Gastrocnemius medialis (tissue), 4 donors: ENCODE data around the gene CRK. TPM values are rescaled to one million over a fixed set of nuclear protein-coding genes. Genes with fewer than 3 reads are reported as not detected.

ENCODE experiments used
- ATAC-seq, 2 donors: fragments of 150-250 bp; one replicate each; pipeline ENCODE4 v1.9.1; 2016
- DNase-seq, 2 donors: peaks; one replicate each; pipeline ENCODE4 v3.0.0-alpha.2; 2019
- H3K27ac ChIP-seq, 4 donors: fragments of 200-600 bp; sonication (generic); 1 replicate in 1 of 4; 2 replicates in 3 of 4; pipeline ENCODE4 v1.5.1; 2016 to 2018; ENCODE audit warnings: mild to moderate bottlenecking in 2 of 4, moderate library complexity in 1 of 4
- H3K27me3 ChIP-seq, 3 donors: fragments of 200-600 bp; sonication (generic) in 2 of 3; 1 replicate in 1 of 3; 2 replicates in 2 of 3; pipeline versions ENCODE4 v1.5.1 to v1.6.0; 2016 to 2019; ENCODE audit warnings: mild to moderate bottlenecking in 1 of 3, moderate library complexity in 1 of 3
- H3K36me3 ChIP-seq, 2 donors: fragments of 200-600 bp; sonication (generic) in 1 of 2; one replicate each; pipeline ENCODE4 v1.5.1; 2017 to 2018
- H3K4me1 ChIP-seq, 2 donors: fragments of 200-600 bp; sonication (generic) in 1 of 2; one replicate each; pipeline ENCODE4 v1.5.1; 2016 to 2017; ENCODE audit warnings: mild to moderate bottlenecking in 2 of 2
- H3K4me3 ChIP-seq, 4 donors: fragments of 200-600 bp; sonication (generic) in 3 of 4; 1 replicate in 1 of 4; 2 replicates in 3 of 4; pipeline ENCODE4 v1.5.1; 2016 to 2019; ENCODE audit warnings: mild to moderate bottlenecking in 2 of 4
- H3K9me3 ChIP-seq, 3 donors: fragments of 200-600 bp; sonication (generic) in 2 of 3; 1 replicate in 1 of 3; 2 replicates in 2 of 3; pipeline ENCODE4 v1.5.1; 2016 to 2019
- POLR2A ChIP-seq, 2 donors: fragments of 450-650 bp; IDR thresholded peaks; one replicate each; pipeline ENCODE4 v1.6.1; 2017; ENCODE audit warnings: antibody characterized with exemption in 2 of 2, mild to moderate bottlenecking in 2 of 2, moderate library complexity in 2 of 2
- in situ Hi-C, 4 donors: fragments of 200-750 bp; cut with MboI; loops; one replicate each; pipeline versions ENCODE4 v1.15.0 to v1.8.0; 2017; ENCODE audit warnings: low sequenced_read_pairs in 4 of 4
- intact Hi-C: fragments of 100-400 bp; cut with DNase I; formaldehyde crosslinking; loops from one replicate; pipeline ENCODE4 v1.15.1; 2023; ENCODE audit warnings: low total_unique reads
- total RNA-seq, 4 donors: library from RNA; depleted of rRNA; stranded (reverse); fragments of >200 nt; gene quantifications; one replicate each; pipeline versions ENCODE4 v1.1.0 to v1.2.3, GENCODE V29; 2016
- TF ChIP-seq, protein P1 (sequence below), 5 experiments: fragments of 450-650 bp in 3 of 5; fragments of 200-600 bp in 2 of 5; sonication (generic) in 2 of 5; IDR thresholded peaks in 4 of 5; conservative IDR thresholded peaks in 1 of 5; 1 replicate in 4 of 5; 2 replicates in 1 of 5; pipeline ENCODE4 v1.5.1; 2016 to 2019; ENCODE audit warnings: antibody characterized with exemption in 5 of 5, mild to moderate bottlenecking in 3 of 5, moderate library complexity in 3 of 5

Gene CRK
- total RNA-seq, 4 donors from 2014 or later, result 48.6 to 64.6 (median 56.7) TPM

DNA sequence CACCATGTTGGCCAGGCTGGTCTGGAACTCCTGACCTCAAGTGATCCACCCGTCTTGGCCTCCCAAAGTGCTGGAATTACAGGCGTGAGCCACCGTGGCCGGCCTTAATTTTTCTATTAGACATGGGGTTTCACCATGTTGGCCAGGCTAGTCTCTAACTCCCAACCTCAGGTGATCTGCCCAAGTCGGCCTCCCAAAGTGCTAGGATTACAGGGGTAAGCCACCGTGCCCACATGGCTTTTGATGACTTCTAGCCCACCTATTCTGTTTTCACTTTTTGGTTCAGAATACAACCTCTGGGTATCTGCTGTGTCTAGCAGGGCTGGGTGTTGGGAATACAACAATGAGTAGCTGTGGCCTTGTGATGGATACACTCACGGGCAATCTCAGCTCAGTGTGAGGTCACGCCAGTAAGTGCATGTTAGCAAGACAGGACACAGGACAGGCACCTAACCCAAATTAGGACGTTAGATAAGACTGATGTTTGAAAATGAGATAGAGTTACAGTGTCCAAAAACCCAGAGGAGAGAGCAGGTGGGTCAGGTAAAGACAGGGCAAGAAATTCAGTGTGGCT, 41.9 kb downstream of the CRK start:
- H3K4me1 ChIP-seq, result peaks cover 24 to 25% of the 10 kb centered on the region in 2 donors
- no peaks in the 10 kb centered on the region for H3K36me3 ChIP-seq
- DNase-seq, result no peak
- H3K4me3 ChIP-seq, result no peak overlapping the region
- peak overlapping the region; percentile 69 to 75 (median 72) for H3K27ac ChIP-seq
- in situ Hi-C loops (no loop called here), intact Hi-C loops (no loop called here)
- H3K27me3 ChIP-seq, result no peaks in the 10 kb centered on the region
- TF ChIP-seq POLR2A (IDR thresholded peaks at IDR 0.05), result no peak
- TF ChIP-seq, protein P1, sequence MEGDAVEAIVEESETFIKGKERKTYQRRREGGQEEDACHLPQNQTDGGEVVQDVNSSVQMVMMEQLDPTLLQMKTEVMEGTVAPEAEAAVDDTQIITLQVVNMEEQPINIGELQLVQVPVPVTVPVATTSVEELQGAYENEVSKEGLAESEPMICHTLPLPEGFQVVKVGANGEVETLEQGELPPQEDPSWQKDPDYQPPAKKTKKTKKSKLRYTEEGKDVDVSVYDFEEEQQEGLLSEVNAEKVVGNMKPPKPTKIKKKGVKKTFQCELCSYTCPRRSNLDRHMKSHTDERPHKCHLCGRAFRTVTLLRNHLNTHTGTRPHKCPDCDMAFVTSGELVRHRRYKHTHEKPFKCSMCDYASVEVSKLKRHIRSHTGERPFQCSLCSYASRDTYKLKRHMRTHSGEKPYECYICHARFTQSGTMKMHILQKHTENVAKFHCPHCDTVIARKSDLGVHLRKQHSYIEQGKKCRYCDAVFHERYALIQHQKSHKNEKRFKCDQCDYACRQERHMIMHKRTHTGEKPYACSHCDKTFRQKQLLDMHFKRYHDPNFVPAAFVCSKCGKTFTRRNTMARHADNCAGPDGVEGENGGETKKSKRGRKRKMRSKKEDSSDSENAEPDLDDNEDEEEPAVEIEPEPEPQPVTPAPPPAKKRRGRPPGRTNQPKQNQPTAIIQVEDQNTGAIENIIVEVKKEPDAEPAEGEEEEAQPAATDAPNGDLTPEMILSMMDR (IDR thresholded peaks at IDR 0.05 in 4 of 5, conservative IDR thresholded peaks at IDR 0.05 in 1 of 5), result no peak
- H3K9me3 ChIP-seq, result no peaks in the 10 kb centered on the region
- peak; percentile 34 to 36 for ATAC-seq

DNA sequence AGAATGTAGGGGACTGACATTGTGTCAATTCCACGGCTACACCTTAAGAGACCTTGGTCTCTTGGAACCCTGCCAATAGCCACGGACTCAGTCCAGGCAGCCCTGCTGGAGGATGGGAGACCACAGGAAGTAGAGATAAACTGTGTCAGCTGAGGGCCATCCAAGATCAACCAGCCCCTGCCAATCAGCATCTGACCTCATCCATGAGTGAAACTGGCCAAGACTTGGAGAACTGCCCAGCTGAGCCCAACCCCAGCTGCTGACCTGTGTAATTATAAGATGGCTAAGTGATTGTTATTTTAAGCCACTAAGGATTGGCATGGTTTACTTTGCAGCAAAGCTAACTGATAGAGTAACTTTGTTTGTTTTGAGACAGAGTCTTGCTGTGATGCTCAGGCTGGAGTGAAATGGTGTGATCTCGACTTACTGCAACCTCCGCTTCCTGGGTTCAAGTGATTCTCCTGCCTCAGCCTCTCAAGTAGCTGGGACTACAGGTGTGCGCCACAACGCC, 42.7 kb downstream of the CRK start:
- Histone ChIP-seq H3K27ac (peak overlapping the region; percentile 69 to 75 (median 72)), H3K4me1 (peaks cover 22 to 24% of the 10 kb centered on the region in 2 donors), H3K36me3 (no peaks in the 10 kb centered on the region), H3K9me3 (no peaks in the 10 kb centered on the region), H3K4me3 (no peak overlapping the region), H3K27me3 (no peaks in the 10 kb centered on the region)
- in situ Hi-C loops, result no loop called here
- intact Hi-C loops, result no loop called here
- peak; percentile 89 to 90 for DNase-seq
- peak; percentile 83 to 91 for ATAC-seq
- TF ChIP-seq POLR2A (IDR thresholded peaks at IDR 0.05), result no peak
- TF ChIP-seq, protein P1 (IDR thresholded peaks at IDR 0.05 in 4 of 5, conservative IDR thresholded peaks at IDR 0.05 in 1 of 5), result no peak

DNA sequence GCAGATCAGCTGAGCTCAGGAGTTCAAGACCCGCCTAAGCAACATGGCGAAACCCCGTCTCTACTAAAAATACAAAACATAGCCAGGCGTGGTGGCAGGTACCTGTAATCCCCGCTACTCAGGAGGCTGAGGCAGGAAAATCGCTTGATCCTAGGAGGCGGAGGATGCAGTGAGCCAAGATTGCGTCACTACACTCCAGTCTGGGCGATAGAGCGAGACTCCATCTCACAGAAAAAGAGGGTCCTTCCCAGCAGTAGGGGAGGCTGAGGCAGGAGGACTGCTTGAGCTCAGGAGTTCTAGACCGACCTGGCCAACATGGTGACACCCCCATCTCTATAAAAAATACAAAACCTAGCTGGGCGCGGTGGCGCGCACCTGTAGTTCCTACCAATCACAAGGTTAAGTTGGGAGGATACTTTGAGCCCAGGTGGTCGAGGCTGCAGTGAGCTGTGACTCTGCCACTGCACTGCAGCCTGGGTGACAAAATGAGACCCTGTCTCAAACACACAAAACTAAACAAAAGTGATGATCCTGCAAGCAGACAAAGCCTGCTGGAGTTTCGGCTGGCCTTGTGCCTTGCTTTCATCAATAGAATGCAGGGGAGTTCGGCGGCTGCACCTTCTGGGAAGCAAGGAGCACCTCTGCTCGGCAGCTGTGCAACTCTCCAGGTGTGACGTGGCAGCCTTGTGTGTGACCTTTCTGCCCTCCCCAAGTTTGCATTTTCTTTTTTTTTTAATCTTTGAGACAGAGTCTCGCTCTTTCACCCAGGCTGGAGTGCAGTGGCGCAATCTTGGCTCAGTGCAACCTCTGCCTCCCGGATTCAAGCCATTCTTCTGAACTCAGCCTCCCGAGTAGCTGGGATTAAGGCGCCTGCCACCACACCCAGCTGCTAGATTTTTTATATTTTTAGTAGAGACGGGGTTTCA, 43.6 kb downstream of the CRK start:
- no peak for DNase-seq

DNA sequence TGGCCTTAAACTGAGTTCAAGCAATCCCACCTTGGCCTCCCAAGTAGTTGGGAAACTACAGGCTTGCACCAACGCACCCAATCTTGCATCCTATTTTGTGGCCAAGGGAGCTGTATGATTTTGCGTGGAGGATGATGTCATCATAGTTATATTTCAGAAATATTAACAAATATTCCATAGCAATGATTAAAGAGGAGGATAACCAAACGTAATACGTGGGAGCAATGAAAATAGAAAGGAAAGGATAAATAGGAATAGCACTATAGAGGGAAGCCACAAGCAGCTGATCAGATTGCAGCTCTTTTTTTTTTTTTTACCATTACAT, 53.8 kb downstream of the CRK start:
- Histone ChIP-seq H3K4me1 (peaks cover 19 to 21% of the 10 kb centered on the region in 2 donors), H3K27me3 (no peaks in the 10 kb centered on the region), H3K4me3 (no peak overlapping the region), H3K36me3 (no peaks in the 10 kb centered on the region), H3K27ac (no peak overlapping the region), H3K9me3 (no peaks in the 10 kb centered on the region)
- ATAC-seq, result no peak
- DNase-seq, result no peak
- in situ Hi-C loops (loop anchor here in 1 of 4 donors (10.0 kb wide), 1 partner anchor 53 kb away; the partner anchor contains the start of gene CRK), intact Hi-C loops (no loop called here)
- TF ChIP-seq, protein P1 (IDR thresholded peaks at IDR 0.05 in 4 of 5, conservative IDR thresholded peaks at IDR 0.05 in 1 of 5), result no peak
- no peak for TF ChIP-seq POLR2A (IDR thresholded peaks at IDR 0.05)

More for the DNA sequence above, 43.6 kb downstream of the CRK start:
- ATAC-seq, result no peak
- in situ Hi-C loops, result no loop called here
- H3K27me3 ChIP-seq, result no peaks in the 10 kb centered on the region
- no peak overlapping the region for H3K4me3 ChIP-seq
- no peaks in the 10 kb centered on the region for H3K9me3 ChIP-seq
- H3K4me1 ChIP-seq, result peaks cover 22 to 24% of the 10 kb centered on the region in 2 donors
- intact Hi-C loops, result no loop called here
- H3K27ac ChIP-seq, result peak overlapping the region; percentile 69 to 75 (median 72)
- H3K36me3 ChIP-seq, result no peaks in the 10 kb centered on the region
- TF ChIP-seq, protein P1 (IDR thresholded peaks at IDR 0.05 in 4 of 5, conservative IDR thresholded peaks at IDR 0.05 in 1 of 5), result no peak
- no peak for TF ChIP-seq POLR2A (IDR thresholded peaks at IDR 0.05)
